ENCODE measurements around the gene MEX3B.

The MEX3B gene

GRCh38 chr15:82043796-82044372 lies 1.9 kb downstream of the MEX3B start:
- TF ChIP-seq, protein P1, sequence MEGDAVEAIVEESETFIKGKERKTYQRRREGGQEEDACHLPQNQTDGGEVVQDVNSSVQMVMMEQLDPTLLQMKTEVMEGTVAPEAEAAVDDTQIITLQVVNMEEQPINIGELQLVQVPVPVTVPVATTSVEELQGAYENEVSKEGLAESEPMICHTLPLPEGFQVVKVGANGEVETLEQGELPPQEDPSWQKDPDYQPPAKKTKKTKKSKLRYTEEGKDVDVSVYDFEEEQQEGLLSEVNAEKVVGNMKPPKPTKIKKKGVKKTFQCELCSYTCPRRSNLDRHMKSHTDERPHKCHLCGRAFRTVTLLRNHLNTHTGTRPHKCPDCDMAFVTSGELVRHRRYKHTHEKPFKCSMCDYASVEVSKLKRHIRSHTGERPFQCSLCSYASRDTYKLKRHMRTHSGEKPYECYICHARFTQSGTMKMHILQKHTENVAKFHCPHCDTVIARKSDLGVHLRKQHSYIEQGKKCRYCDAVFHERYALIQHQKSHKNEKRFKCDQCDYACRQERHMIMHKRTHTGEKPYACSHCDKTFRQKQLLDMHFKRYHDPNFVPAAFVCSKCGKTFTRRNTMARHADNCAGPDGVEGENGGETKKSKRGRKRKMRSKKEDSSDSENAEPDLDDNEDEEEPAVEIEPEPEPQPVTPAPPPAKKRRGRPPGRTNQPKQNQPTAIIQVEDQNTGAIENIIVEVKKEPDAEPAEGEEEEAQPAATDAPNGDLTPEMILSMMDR (IDR thresholded peaks at IDR 0.05; ENCODE audit: insufficient read depth, low read length, poor library complexity, severe bottlenecking): no peak
- no peak for TF ChIP-seq EZH2phosphoT487 (conservative IDR thresholded peaks at IDR 0.05; ENCODE audit: low read length)
- Histone ChIP-seq H3K4me3 (ENCODE audit: insufficient read depth, low read length, poor library complexity, severe bottlenecking) (no peak overlapping the region), H4K20me1 (ENCODE audit: low read depth, low read length) (no peaks in the 10 kb centered on the region), H3K27me3 (ENCODE audit: low read length) (no peaks in the 10 kb centered on the region), H3K36me3 (ENCODE audit: low read length) (no peaks in the 10 kb centered on the region; the same call in 1 of the 2 replicates), H3K4me2 (ENCODE audit: low read depth, low read length, poor library complexity, severe bottlenecking) (no peak overlapping the region), H3F3A (ENCODE audit: insufficient read depth) (peaks cover 11% of the 10 kb centered on the region; the same call in 1 of the 2 replicates), H2AFZ (ENCODE audit: low read depth, low read length, severe bottlenecking) (no peak overlapping the region), H3K9me2 (replicated peaks; ENCODE audit: insufficient read depth, low read length) (no peaks in the 10 kb centered on the region), H3K9ac (ENCODE audit: low read length) (no peak overlapping the region), H3K79me2 (ENCODE audit: insufficient read depth, low read length) (no peaks in the 10 kb centered on the region), H3K9me3 (ENCODE audit: insufficient read depth, low read length) (no peaks in the 10 kb centered on the region), H3K27ac (ENCODE audit: low read depth, low read length) (no peak overlapping the region)

DNA sequence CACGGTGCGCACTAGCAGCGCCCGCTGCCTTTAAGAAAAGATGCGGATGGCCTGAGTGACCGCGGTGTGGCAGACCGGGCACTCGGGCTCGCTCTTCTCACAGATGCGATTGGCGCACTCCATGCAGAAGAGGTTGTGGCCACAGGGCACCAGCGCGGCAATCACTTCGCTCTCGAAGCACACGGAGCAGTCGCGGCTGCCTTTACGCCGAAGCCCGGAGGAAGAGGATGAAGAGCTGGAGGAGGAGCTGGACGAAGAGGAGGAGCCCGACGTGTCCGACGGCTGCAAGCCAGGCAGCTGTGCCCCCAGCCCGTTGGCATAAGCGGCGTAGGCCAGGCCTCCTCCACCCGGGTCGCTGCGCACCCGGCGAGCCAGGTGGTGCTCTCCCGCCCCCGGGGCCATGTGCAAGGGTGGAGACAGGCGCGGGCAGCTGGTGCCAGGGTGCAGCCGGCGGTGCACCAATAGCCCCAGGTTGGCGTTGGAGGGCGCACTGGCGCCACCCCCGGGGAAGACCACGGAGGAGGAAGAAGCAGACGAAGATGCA lies 2.6 kb downstream of the MEX3B start:
- no peaks in the 10 kb centered on the region for H3K79me2 ChIP-seq (ENCODE audit: insufficient read depth, low read length)
- no peak overlapping the region for H2AFZ ChIP-seq (ENCODE audit: low read depth, low read length, severe bottlenecking)
- no peaks in the 10 kb centered on the region for H3K27me3 ChIP-seq (ENCODE audit: low read length)
- TF ChIP-seq, protein P1 (IDR thresholded peaks at IDR 0.05; ENCODE audit: insufficient read depth, low read length, poor library complexity, severe bottlenecking): no peak
- no peak for TF ChIP-seq EZH2phosphoT487 (conservative IDR thresholded peaks at IDR 0.05; ENCODE audit: low read length)
- no peak overlapping the region for H3K4me2 ChIP-seq (ENCODE audit: low read depth, low read length, poor library complexity, severe bottlenecking)
- no peak overlapping the region for H3K27ac ChIP-seq (ENCODE audit: low read depth, low read length)
- H3K9ac ChIP-seq (ENCODE audit: low read length): no peak overlapping the region
- no peaks in the 10 kb centered on the region; the same call in 1 of the 2 replicates for H3K36me3 ChIP-seq (ENCODE audit: low read length)
- no peaks in the 10 kb centered on the region for H3K9me2 ChIP-seq (replicated peaks; ENCODE audit: insufficient read depth, low read length)
- H3K4me3 ChIP-seq (ENCODE audit: insufficient read depth, low read length, poor library complexity, severe bottlenecking): no peak overlapping the region
- no peaks in the 10 kb centered on the region for H4K20me1 ChIP-seq (ENCODE audit: low read depth, low read length)
- peaks cover 11% of the 10 kb centered on the region; the same call in 1 of the 2 replicates for H3F3A ChIP-seq (ENCODE audit: insufficient read depth)
- no peaks in the 10 kb centered on the region for H3K9me3 ChIP-seq (ENCODE audit: insufficient read depth, low read length)

GRCh38 chr15:82040862-82041261 lies 5.0 kb downstream of the MEX3B start:
- TF ChIP-seq, protein P1 (IDR thresholded peaks at IDR 0.05; ENCODE audit: insufficient read depth, low read length, poor library complexity, severe bottlenecking): no peak
- TF ChIP-seq EZH2phosphoT487 (conservative IDR thresholded peaks at IDR 0.05; ENCODE audit: low read length): no peak
- H3K9ac ChIP-seq (ENCODE audit: low read length): no peak overlapping the region

More at GRCh38 chr15:82040862-82041261, 5.0 kb downstream of the MEX3B start:
- Histone ChIP-seq H3K36me3 (ENCODE audit: low read length) (no peaks in the 10 kb centered on the region; the same call in 1 of the 2 replicates), H3K27ac (ENCODE audit: low read depth, low read length) (no peak overlapping the region), H3K27me3 (ENCODE audit: low read length) (no peaks in the 10 kb centered on the region), H3F3A (ENCODE audit: insufficient read depth) (peaks cover 11% of the 10 kb centered on the region; the same call in 1 of the 2 replicates), H3K79me2 (ENCODE audit: insufficient read depth, low read length) (no peaks in the 10 kb centered on the region), H2AFZ (ENCODE audit: low read depth, low read length, severe bottlenecking) (no peak overlapping the region), H3K4me3 (ENCODE audit: insufficient read depth, low read length, poor library complexity, severe bottlenecking) (no peak overlapping the region), H3K9me2 (replicated peaks; ENCODE audit: insufficient read depth, low read length) (no peaks in the 10 kb centered on the region), H3K9me3 (ENCODE audit: insufficient read depth, low read length) (no peaks in the 10 kb centered on the region), H3K4me2 (ENCODE audit: low read depth, low read length, poor library complexity, severe bottlenecking) (no peak overlapping the region), H4K20me1 (ENCODE audit: low read depth, low read length) (no peaks in the 10 kb centered on the region)

All from SU-DHL-6 (cell line).